WTC11 (cell line): ENCODE measurements around the gene TTC4.

Experiments
- NFE2L1 ChIP-seq: sonication (generic); formaldehyde crosslinking; IDR thresholded peaks from 2 replicates; pipeline ENCODE4 v1.8.1; 2023; ENCODE audit warnings: missing genetic modification reagents
- TF ChIP-seq, protein P1 (sequence below): sonication (generic); formaldehyde crosslinking; IDR thresholded peaks from 2 replicates; pipeline ENCODE4 v1.8.1; 2023; ENCODE audit warnings: mild to moderate bottlenecking, missing genetic modification reagents, moderate library complexity

DNA sequence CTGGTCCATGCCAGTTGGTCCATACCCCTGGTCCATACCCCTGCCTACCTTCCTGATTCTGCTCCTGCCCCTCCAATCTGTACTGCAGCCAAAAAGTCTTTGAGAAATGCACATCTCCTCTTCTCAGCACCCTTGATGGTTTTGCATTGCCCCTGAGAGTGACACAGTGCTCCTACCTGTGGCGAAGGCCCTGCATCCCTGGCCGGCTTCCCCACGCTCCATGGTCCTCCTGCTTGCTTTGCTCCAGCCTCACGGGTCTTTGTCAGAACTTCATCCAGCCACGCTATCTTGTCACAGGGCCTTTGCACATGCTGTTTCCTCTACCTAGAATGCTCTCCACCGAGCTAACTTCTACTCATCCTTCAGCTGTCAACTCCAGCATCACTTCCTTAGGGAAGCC is 32.2 kb upstream of the TTC4 start:
- TF ChIP-seq, protein P1, sequence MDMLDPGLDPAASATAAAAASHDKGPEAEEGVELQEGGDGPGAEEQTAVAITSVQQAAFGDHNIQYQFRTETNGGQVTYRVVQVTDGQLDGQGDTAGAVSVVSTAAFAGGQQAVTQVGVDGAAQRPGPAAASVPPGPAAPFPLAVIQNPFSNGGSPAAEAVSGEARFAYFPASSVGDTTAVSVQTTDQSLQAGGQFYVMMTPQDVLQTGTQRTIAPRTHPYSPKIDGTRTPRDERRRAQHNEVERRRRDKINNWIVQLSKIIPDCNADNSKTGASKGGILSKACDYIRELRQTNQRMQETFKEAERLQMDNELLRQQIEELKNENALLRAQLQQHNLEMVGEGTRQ (CRISPR knock-in tag), result no peak
- no peak for TF ChIP-seq NFE2L1 (CRISPR knock-in tag)
